GM19025 (cell line): ENCODE data around the gene NUDT16.
"Not testable (repeated sequence)": the region's sequence is repeated elsewhere in the genome, so short reads cannot be mapped to it uniquely, and the experiment has no call there.

Source experiments
- ATAC-seq: cut with Tn5 transposase; IDR thresholded peaks from one replicate; pipeline ENCODE4 v1.9.1; 2021; ENCODE audit warnings: mild to moderate bottlenecking, low read depth, moderate library complexity; ENCODE audit not compliant: unreplicated experiment

The NUDT16 gene

GRCh38 chr3:131380821-131381444 is 641 bp upstream of the NUDT16 start:
- ATAC-seq = not testable (repeated sequence)

GRCh38 chr3:131386429-131387165 is 5.0 kb downstream of the NUDT16 start:
- no peak for ATAC-seq

GRCh38 chr3:131387796-131388489 is 6.4 kb downstream of the NUDT16 start:
- ATAC-seq = no peak

GRCh38 chr3:131388490-131388799 is 6.9 kb downstream of the NUDT16 start:
- ATAC-seq = no peak

- no peak for ATAC-seq
Observed at GRCh38 chr3:131390331-131390730, 8.8 kb downstream of the NUDT16 start.

GRCh38 chr3:131393051-131393450 is 11.5 kb downstream of the NUDT16 start:
- ATAC-seq = no peak

GRCh38 chr3:131393868-131394267 is 12.3 kb downstream of the NUDT16 start:
- no peak for ATAC-seq

GRCh38 chr3:131394400-131394799 is 12.8 kb downstream of the NUDT16 start:
- ATAC-seq = no peak

- ATAC-seq = no peak
Observed at GRCh38 chr3:131396170-131396569, 14.6 kb downstream of the NUDT16 start.

- no peak for ATAC-seq
Observed at GRCh38 chr3:131397889-131398288, 16.3 kb downstream of the NUDT16 start.

GRCh38 chr3:131401978-131402377 is 20.4 kb downstream of the NUDT16 start:
- no peak for ATAC-seq

- no peak for ATAC-seq
Observed at GRCh38 chr3:131402391-131403039, 20.9 kb downstream of the NUDT16 start.

GRCh38 chr3:131403216-131403895 is 21.8 kb downstream of the NUDT16 start:
- ATAC-seq = no peak

- no peak for ATAC-seq
Observed at GRCh38 chr3:131405411-131405810, 23.8 kb downstream of the NUDT16 start.

GRCh38 chr3:131406274-131406673 is 24.7 kb downstream of the NUDT16 start:
- ATAC-seq = no peak

- ATAC-seq = no peak
Observed at GRCh38 chr3:131417751-131418150, 36.2 kb downstream of the NUDT16 start.

GRCh38 chr3:131421301-131421700 is 39.7 kb downstream of the NUDT16 start:
- no peak for ATAC-seq

- ATAC-seq = no peak
Observed at GRCh38 chr3:131421957-131422498, 40.5 kb downstream of the NUDT16 start.

- no peak for ATAC-seq
Observed at GRCh38 chr3:131427226-131427625, 45.7 kb downstream of the NUDT16 start.

GRCh38 chr3:131431754-131432153 is 50.2 kb downstream of the NUDT16 start:
- ATAC-seq = no peak
